ENCODE results near the gene TEX44.

DNA sequence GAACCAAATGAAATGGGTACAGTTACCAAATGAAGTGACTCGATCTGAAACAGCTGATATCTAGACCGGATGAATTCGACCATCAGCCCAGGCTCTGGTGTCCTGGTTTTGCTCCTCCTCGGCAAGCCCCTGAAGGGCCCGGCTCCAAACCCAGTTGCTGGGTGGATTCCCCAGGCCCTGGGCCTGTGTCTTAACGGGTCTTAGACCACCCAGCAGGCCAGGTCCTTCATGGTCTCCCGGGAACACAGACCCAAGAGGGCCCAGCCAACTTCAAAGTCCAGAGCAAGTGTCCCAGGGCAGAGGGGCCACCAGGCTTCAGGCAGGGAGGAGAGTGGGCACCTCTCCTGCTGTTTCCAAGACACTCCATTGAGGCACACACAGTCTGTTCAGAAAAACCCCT lies 35.7 kb upstream of the TEX44 start:
- TF ChIP-seq EZH2 (IDR thresholded peaks at IDR 0.05; ENCODE audit: borderline replicate concordance, low read length): no peak
- TF ChIP-seq, protein P1, sequence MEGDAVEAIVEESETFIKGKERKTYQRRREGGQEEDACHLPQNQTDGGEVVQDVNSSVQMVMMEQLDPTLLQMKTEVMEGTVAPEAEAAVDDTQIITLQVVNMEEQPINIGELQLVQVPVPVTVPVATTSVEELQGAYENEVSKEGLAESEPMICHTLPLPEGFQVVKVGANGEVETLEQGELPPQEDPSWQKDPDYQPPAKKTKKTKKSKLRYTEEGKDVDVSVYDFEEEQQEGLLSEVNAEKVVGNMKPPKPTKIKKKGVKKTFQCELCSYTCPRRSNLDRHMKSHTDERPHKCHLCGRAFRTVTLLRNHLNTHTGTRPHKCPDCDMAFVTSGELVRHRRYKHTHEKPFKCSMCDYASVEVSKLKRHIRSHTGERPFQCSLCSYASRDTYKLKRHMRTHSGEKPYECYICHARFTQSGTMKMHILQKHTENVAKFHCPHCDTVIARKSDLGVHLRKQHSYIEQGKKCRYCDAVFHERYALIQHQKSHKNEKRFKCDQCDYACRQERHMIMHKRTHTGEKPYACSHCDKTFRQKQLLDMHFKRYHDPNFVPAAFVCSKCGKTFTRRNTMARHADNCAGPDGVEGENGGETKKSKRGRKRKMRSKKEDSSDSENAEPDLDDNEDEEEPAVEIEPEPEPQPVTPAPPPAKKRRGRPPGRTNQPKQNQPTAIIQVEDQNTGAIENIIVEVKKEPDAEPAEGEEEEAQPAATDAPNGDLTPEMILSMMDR (IDR thresholded peaks at IDR 0.05; ENCODE audit: low read length): no peak
